NCI-H1048 (cell line): ENCODE results near the gene HRK.
A peak's percentile ranks its signal among the peaks of the same experiment; 100 is the strongest.

Source experiments
- DNase-seq: peaks from one replicate; lab custom pipeline; 2025; lab: John Stamatoyannopoulos, UW

The HRK gene

DNA sequence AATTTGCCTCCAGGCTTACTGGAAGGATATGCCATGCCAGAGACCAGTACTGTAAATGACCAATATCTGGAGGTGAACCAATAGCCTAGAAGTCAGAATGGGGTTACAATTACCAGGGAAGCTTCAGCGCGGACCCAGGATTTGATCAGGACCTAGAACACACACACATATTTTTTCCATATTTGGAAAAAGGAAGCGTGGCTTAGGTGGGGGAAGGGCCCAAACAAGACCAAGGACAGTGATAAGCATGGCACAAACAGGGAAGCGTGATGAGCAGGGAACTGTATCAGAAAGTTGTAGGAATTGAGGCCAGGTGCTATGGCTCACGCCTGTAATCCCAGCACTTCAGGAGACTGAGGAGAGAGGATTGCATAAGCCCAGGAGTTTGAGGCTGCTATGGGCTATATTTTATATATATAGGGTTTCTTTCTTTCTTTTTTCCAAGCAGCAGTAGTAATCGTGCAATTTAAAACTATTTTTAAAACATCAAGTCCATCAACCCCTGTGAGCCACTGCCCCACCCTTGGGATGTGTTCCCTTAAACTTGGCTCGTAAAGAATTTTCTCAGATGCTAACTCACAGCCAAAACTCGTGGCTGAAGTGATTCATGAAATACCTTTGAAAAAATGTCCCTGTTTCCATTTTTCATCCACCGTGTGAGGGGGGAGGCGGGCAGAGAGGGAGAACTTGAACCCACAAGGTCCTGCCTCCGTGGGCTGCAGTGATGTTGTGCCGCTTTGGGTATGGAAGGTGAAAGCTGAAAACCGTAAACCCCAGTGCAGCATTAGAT, 16.7 kb downstream of the HRK start:
- DNase-seq = no peak

- no peak for DNase-seq
These were observed 17.9 kb downstream of the HRK start for GRCh38 chr12:116863275-116863767.

- no peak for DNase-seq
These were observed 19.1 kb downstream of the HRK start for GRCh38 chr12:116862167-116862566.

DNA sequence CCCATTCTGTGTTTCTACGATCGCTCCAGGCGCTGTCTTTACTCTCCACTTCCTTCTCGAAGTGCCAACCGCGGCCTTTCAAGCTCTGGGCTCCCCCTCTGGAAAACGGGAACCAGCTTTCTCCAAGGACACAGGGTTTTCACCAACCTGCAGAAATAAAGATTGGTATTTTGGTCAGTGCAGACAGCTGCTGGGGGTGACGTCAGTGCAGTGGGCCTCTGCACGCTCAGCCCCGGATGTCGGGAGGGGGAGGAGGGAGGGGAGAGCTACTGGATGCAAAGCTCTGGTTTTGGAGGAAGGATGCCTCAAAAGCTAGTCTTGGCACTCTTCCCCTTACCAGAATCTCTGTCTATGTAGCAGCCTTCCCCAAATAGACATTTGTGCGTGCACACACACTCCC, 19.9 kb downstream of the HRK start:
- no peak for DNase-seq

GRCh38 chr12:116860263-116860662, 21.0 kb downstream of the HRK start:
- no peak for DNase-seq

DNA sequence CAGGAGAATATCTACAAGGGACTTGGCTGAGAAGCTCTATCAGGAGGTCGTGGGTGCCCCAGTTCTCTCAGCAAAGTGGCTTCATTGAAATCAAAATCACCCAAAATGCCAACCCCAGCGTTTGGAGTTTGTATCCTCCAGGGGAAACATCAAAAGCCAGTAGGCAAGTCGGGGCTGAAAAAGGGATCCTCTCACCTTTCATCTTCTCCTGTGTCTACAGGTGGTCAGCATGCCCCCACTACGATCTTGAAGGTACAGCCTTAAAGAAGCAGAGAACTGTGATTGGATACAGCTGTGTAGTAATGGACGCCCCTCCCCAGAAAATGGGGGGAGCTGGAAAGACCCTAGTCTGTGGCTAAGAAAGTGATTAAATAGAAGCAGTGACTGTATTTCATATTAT, 22.2 kb downstream of the HRK start:
- DNase-seq = no peak

- no peak for DNase-seq
These were observed 24.5 kb downstream of the HRK start for GRCh38 chr12:116856729-116857128.

DNA sequence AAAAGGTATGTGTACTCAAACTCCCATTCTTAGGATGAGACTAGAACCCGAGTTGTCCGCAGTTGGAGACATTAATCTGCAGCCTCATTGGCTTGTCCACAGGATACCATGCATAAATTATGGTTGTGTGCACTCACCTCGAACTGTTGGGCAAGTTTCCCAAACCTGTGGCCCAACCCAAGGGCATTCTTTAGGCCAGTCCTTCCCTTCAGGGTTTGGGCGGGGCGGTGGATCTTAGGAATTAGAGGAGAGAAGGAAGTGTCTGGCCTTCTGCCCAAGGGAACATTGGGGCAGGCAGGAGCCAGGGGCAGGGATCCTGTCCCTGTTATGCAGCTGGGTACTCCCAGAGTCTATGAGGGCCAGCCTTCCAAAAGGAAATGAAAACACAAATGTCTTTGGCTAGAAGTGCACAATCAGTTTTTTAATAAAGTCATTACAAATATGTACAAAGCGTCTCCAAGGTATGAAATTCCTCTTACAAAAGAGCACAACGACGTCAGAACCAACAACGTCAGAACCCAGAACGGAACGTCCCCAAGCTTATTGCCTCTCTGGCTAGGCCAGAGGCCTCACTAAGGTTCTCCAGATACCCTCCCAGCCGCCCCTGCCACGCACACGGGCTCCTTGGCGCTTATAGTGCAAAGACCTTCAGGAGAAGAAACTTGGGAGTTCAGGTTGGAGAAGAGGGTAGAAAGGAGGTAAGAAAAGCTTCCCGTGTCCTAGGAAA, 25.3 kb downstream of the HRK start:
- DNase-seq = no peak

GRCh38 chr12:116853507-116853906, 27.7 kb downstream of the HRK start:
- DNase-seq = no peak

DNA sequence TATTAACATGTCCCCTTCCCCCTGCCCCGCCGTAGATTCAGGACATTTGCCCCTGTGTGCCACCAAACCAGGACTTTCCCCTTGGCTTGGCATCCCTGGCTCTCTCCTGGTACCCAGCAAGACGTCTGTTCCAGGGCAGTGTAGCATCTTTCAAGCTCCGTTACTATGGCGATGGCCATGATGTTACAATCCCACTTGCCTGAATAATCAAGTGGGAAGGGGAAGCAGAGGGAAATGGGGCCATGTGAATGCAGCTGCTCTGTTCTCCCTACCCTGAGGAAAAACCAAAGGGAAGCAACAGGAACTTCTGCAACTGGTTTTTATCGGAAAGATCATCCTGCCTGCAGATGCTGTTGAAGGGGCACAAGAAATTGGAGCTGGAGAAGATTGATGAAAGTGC, 28.9 kb downstream of the HRK start:
- DNase-seq = no peak

DNA sequence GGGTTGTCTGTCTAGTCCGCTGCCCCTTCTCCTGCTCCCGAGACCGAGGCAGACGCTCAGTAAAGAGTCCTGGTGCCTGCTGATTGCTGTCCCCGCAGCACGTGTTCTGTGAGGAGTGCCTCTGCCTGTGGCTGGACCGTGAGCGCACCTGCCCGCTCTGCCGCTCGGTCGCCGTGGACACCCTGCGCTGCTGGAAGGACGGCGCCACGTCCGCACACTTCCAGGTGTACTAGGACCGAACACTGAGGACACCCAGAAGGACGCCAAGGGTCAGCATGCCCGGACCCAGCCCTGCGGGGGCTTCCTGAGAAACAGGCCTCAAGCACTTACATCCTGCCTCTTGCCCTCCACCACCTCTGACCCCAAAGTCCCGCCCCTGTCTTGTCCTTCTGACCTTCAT, 32.0 kb downstream of the HRK start:
- DNase-seq = no peak

DNA sequence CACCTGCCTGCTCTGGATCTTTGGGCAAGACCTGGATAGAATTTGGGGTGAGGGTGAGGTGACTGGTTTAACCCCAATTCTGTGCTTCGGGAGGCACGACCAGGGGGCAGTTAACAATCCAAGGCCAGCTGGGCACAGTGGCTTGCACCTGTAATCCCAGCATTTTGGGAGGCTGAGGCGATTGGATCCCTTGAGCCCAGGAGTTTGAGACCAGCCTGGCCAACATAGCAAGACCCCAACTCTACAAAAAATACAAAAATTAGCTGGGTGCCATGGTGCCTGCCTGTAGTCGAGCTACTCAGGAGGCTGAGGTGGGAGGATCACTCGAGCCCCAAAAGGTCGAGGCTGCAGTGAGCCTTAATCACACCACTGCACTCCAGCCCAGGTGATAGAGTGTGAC, 38.2 kb downstream of the HRK start:
- no peak for DNase-seq

DNA sequence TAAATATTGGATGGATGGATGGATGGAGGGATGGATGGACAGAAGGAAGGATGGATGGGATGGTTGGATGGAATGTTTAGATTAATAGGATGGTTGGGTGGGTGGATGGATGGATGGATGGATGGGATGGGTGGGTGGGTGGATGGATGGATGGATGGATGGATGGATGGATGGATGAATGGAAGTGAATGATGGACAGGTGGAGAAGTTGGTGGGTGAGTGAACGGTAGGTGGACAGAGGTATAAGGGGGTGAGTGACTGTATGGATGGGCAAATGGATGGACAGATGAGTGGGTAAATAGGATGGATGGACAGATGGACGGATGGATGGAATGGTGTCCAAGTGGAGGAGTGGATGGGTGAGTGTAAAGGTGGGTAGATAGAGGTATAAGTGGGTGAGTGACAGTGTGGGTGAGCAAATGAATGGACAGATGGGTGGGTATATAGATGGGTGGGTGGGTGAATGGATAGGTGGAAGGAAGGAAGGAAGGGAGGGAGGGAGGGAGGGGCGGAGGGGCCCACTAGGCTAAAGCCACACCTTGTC, 41.9 kb downstream of the HRK start:
- DNase-seq = no peak

- DNase-seq = no peak
These were observed 42.9 kb downstream of the HRK start for GRCh38 chr12:116838365-116838764.

DNA sequence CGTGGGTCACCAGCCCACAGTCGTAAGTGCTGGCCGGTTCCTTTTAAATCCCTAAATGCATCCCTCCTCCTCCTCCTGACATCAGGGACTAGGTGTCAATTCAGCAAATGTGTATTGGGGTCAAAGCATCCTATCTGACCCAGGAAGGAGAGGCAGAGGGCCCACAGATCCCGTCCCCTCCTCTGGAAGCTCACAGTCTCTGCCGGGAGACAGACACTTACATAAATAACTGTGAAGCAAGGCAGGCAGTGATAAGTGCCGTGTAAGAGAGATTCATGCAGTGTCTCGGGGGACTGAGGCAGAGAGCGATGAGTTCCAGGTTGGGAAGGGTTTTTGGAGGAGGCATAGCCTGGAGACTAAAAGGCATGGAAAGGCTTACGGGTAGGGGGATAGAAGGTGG, 44.1 kb downstream of the HRK start:
- DNase-seq = no peak

DNA sequence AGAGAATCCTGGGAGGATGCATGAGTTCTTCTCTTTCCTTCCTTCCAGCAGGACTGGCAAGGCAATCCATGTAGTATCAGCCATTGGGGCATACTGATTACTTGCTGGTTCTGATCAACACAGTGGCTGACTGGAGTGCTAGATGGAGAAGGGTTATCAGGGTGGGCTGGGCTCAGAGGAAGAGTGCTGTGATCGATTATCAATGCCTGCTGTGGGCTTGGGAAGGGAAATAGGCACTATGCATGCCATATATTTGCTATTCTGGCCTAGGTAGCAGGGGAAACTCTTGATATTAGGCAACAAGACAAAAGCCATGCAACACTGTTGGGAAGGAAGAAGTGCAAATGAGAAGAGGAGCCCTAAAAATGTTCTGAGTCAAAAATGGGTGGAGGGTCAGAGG, 45.8 kb downstream of the HRK start:
- DNase-seq = no peak

GRCh38 chr12:116833474-116833873, 47.8 kb downstream of the HRK start:
- DNase-seq = no peak

DNA sequence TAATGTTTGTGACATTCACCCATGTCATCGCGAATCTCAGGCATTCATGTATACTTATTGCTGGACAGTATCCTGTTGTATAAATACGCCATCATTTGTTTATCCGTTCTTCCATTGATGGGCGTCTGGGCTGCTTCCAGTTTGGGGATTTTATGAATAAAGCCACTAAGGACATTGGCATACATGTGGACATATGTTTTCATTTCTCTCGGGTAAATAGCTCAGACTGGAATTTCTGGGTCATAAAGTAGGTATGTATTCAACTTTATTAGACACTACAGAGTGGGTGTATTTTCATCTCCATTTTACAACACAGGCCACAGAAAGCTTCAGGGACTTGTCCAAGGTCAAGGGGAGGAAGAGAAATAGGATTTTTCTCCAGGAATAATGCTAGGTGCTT, 48.9 kb downstream of the HRK start:
- DNase-seq = no peak

DNA sequence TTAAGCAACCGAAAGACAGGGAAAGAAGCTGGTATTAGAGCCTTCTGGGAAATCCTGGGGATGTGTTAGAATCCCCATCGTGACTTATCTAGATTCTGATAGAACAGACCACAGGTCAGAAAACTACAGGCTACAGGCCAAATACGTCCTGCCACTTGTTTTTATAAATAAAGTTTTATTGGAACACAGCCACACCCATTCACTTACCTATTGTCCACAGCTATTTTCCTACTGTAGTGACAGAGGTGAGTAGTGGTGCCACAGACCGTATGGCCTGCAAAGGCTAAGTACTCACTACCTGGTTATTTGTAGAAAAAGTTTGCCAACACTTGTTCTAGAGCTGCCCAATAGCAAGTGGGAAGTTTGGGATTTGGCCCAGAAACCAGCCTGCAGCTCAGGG, 53.8 kb downstream of the HRK start:
- DNase-seq = no peak

DNA sequence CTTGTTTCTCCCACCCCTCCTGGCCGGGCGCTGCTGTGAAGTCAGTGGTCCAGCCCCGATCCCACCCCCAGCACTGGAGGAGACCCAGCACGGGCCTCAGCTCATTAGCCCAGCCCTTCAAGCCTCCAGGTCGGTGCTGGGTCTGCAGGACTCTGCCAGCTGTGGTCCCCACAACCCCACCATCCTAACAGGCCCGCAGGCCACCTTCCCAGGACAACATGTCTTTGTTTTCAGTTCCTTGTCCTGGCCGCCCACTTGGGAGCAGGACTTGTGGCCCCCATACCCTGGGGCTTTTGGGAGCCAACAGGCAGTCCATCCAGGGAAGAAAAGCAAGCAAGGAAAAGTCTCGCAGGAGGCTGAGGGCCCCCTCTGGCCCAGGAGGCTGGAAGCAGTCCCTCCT, 60.0 kb downstream of the HRK start:
- DNase-seq = no peak

DNA sequence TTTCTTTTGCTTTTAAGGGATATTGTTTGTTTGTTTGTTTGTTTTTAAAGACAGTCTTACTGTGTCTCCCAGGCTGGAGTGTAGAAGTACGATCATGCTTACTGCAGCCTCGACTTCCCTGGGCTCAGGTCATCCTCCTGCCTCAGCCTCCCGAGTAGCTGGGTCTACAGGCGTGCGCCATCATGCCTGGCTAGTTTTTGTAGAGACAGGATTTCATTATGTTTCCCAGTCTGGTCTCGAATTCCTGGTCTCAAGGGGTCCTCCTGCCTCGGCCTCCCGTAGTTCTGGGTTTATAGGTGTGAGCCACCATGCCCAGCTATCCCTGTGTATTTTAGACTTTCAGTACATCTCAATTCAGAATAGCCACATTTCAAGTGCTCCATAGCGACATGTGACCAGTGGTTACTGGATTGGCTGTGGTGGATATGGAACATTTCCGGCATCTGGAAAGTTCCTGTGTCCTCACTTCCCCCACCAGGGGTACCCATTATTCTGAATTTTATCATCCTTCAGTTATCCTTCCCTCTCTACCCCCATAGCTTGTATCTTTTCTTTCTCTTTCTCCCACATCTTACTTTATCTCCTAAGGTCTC, 61.1 kb downstream of the HRK start:
- DNase-seq = no peak

GRCh38 chr12:116818948-116819832, 62.1 kb downstream of the HRK start:
- peak; percentile 76 for DNase-seq
